ENCODE measurements around the gene PPP1R14B.

PPP1R14B gene, protein sequence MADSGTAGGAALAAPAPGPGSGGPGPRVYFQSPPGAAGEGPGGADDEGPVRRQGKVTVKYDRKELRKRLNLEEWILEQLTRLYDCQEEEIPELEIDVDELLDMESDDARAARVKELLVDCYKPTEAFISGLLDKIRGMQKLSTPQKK

DNA sequence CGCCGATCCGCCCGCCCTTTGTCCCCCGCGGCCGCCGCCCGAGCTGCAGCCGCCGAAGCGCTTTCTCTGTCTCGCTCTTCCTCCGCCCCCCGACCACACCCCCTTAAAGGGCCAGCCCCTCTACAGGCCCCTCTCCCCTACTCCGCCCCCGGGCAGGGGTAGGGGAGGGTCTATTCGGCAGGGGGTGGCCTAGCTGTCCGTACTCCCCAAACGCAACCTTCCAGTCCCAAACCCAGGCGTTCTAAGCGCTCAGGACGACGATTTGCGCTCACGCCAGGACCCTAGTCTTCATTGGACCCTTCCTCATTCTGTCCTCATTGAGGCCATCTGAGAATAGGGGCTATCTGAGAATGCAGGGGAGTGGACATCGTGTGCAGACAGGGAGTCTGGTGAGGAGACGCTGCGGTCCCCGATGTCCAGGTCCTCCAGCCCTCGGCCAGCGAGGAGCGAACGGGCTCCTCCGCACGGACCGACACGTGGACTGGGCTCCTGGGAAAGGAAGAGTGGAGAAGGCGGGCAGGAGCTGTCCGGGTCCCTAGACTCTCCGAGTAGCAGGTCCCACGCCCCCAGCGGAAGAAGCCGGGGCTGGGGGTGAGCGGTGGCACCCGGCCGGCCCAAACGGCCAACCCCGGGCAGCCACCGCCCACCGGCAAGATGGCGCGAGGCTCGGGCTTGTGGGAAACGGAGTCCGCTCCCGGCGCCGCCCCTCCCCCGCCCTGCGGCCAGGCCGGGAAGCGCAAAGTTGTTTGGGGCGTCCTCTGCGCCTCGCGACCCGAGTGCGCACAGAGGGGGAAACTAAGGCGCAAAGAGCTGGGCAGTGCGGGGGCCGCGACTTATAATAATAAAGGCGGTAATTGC lies at the start of gene PPP1R14B:
Gene PPP1R14B (minus strand): TSS at position 73 of the 858 bp plus-strand sequence. CDS start 270 bp downstream, outside the sequence.
- DNase-seq (ENCODE audit: low read depth in 2 of 2), result peak in 1 of 2 donors; percentile 58

DNA sequence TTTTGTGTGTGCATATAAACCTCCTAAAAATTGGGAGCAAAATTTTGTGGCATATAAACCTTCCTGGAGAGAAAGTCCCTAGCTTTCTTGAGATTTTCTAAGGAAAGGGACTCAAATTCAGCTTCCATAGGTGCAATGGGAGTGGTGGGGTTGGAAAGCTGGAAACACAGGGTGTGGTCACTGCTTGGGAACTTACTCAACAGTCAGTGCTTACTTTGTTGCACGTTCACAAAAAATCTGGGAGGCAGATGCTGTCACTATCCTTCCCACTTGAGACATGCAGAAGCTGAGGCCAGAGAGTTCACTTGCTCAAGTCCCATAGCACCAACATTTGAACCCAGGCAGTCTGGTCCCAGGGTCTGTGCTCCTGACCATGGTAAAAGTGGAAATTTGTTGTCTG lies 49.5 kb upstream of the PPP1R14B start:
- no peak for DNase-seq (ENCODE audit: low read depth in 2 of 2)

- no peak for DNase-seq (ENCODE audit: low read depth in 2 of 2)
Measured at GRCh38 chr11:64295760-64296159, 49.0 kb upstream of the PPP1R14B start.

- no peak for DNase-seq (ENCODE audit: low read depth in 2 of 2)
Measured at GRCh38 chr11:64294774-64295173, 48.0 kb upstream of the PPP1R14B start.

GRCh38 chr11:64292460-64293254 lies 45.9 kb upstream of the PPP1R14B start:
- no peak for DNase-seq (ENCODE audit: low read depth in 2 of 2)

DNA sequence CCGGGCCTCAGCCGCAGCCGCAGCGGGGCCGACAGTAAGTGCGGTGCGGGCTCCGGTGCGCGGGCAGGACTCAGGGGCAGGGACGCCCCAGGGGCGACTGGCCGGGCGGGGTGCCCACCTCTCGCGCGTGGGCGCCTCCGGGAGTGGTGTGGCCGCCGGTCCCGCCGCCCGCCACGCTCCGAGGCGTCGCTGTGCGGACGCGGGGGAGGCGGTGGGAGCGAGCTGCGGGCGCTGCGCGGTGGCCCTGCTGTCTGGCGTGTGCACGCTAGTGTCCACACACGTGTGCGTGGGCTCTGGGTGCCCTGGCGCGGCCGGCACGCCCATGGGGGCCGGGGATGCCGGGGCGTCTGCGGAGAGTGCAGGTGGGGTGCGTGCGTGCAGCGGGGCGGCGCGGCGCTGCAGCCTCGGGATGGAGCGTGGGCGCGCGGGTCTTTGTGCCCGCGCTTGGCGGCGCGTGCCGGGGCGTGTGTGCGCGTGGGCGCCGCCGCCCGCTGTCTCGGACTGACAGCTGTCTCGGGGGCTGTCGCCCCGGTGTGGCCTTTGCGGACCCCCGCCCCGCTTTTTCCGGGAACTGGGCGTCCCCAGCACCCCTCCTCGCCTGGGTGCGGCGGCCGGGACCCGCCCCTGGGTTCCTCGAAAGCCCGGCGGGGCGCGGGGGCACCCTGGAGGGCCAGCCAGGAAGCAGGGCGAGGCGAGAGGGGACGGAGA lies 45.2 kb upstream of the PPP1R14B start:
- DNase-seq (ENCODE audit: low read depth in 2 of 2), result no peak

DNA sequence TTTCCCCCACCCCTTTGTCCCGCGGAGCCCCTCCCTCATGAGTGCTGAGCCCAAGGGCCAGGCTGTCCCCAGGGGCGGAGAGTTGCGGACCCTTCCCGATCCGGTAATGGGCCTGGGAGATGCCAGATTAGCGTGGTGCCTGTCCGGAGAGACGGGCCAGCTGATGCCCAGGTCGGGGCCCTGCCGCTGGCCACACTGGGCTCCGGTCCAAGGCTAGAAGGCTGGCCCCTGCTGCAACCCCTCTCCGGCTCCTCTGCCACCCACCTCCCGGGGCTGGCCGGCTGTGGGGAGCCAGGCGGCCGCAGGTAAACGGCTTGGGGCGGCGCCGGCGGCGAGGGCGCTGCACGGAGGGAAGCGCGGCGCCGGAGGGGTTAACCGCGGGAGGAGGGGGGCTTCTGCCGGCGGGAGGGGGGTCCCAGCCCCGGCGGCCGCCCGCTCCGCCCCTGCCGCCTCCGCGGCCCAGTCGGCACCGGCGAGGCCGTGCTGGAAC lies 44.6 kb upstream of the PPP1R14B start, which contains the start of gene KCNK4:
Gene KCNK4 (plus strand): TSS at position 41 of the 490 bp plus-strand sequence. CDS start 1,717 bp downstream, outside the sequence.
- no peak for DNase-seq (ENCODE audit: low read depth in 2 of 2)

GRCh38 chr11:64290352-64291261 lies 43.9 kb upstream of the PPP1R14B start:
- no peak for DNase-seq (ENCODE audit: low read depth in 2 of 2)

GRCh38 chr11:64289002-64289564 lies 42.3 kb upstream of the PPP1R14B start:
- DNase-seq (ENCODE audit: low read depth in 2 of 2), result no peak

DNA sequence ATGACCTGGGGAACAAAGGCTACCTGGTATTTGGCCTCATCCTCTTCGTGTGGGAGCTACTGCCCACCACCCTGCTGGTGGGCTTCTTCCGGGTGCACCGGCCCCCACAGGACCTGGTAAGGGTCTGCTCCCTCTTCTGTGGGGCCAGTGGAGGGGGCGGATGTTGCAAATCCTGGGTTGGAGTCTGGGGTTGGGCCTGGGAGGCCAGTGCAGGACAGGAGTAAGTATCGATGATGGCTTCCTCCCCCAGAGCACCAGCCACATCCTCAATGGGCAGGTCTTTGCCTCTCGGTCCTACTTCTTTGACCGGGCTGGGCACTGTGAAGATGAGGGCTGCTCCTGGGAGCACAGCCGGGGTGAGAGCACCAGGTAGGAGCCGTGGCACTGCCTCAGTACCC lies 41.6 kb upstream of the PPP1R14B start:
- no peak for DNase-seq (ENCODE audit: low read depth in 2 of 2)

DNA sequence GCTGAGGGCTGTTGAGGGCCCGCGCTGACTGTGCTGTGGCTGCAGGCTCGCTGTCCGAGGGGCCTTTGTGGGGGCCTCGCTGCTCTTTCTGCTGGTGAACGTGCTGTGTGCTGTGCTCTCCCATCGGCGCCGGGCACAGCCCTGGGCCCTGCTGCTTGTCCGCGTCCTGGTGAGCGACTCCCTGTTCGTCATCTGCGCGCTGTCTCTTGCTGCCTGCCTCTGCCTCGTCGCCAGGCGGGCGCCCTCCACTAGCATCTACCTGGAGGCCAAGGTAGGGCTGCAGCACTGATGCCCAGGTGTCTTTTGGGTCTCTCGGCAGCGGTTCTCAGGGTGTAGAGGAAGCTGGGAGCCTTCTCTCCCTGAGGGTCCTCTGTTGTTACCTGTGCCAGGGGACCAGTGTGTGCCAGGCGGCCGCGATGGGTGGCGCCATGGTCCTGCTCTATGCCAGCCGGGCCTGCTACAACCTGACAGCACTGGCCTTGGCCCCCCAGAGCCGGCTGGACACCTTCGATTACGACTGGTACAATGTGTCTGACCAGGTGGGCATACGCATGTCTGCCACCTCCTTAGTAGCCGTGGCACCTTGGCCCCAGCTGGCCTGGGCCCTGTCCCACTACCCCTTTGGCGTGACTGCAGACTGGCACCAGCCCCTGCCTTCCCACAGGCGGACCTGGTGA lies 41.1 kb upstream of the PPP1R14B start:
- no peak for DNase-seq (ENCODE audit: low read depth in 2 of 2)

- DNase-seq (ENCODE audit: low read depth in 2 of 2), result no peak
Measured at GRCh38 chr11:64286801-64287159, 40.0 kb upstream of the PPP1R14B start.

GRCh38 chr11:64285885-64286800 lies 39.4 kb upstream of the PPP1R14B start:
- no peak for DNase-seq (ENCODE audit: low read depth in 2 of 2)

GRCh38 chr11:64284962-64285884 lies 38.5 kb upstream of the PPP1R14B start, which contains the start of gene GPR137:
TSS of gene GPR137 (plus strand) at chr11:64285848. CDS start at chr11:64286525, 677 bp downstream.
- peak; percentile 85 to 88 for DNase-seq (ENCODE audit: low read depth in 2 of 2)

- DNase-seq (ENCODE audit: low read depth in 2 of 2), result peak; percentile 82 to 87
Measured at GRCh38 chr11:64284048-64284961, 37.6 kb upstream of the PPP1R14B start, which contains the start of gene BAD. TSS of gene BAD (minus strand) at chr11:64284665. CDS start at chr11:64284368, 297 bp downstream.

DNA sequence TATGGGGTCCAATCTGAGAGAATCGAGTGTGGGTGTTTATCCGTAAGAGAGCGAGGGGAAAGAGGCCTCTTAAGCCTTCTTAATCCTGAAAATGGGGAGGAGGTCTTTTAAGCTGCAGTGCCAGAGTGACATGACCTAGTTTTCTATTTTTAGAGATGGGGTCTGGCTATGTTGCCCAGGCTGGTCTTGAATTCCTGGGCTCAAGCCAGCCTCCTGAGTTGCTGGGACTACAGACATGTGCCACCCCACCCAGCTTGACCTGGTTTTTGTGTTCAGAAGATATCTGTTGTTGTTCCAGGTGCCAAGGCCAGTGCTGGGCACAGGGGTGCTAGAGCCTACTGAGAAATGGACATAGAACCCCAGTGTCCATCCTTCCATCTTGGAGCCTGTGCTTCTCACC lies 36.3 kb upstream of the PPP1R14B start:
- DNase-seq (ENCODE audit: low read depth in 2 of 2), result no peak

All from stimulated activated CD8-positive, alpha-beta memory T cell treated with anti-CD3 and anti-CD28 coated beads, Interleukin-2, amount 100 ng/mL, for 1 hour (primary cell).